Muscle of back (tissue), 13 donors: ENCODE measurements around the gene NKD2. TPM values are rescaled to one million over a fixed set of nuclear protein-coding genes. Genes with fewer than 3 reads are reported as not detected.
A peak's percentile ranks its signal among the peaks of the same experiment; 100 is the strongest.
"Not testable (repeated sequence)": the region's sequence is repeated elsewhere in the genome, so short reads cannot be mapped to it uniquely, and the experiment has no call there.

ENCODE experiments used
- DNase-seq, 3 donors: peaks; one replicate each; pipeline versions ENCODE4 v3.0.0 to v3.0.0-alpha.2; 2013
- long read RNA-seq, 9 donors: transcript quantifications; one replicate each; lab custom pipeline, GENCODE V29; 2026
- polyA plus RNA-seq, 10 donors: library from polyadenylated mRNA; unstranded; fragments of 120-200 nt; gene quantifications; one replicate each; pipeline ENCODE4 v1.2.1, GENCODE V29; 2013; ENCODE audit not compliant: insufficient read length in 10 of 10

The NKD2 gene
- 10 to 100 TPM in 1 of 10 donors, 1 to 10 TPM in 9; 1.6 to 19.5 (median 2.4) TPM for polyA plus RNA-seq
- long read RNA-seq, donor 1, partial matches to known transcripts: 0 of 2 reads
- long read RNA-seq, donor 1, other reads (novel, unspliced or antisense): 0 of 2 reads
- long read RNA-seq, donor 2: 0 reads
- long read RNA-seq, donor 3: 0 reads
- long read RNA-seq, donor 4: 0 reads
- long read RNA-seq, donor 5, partial matches to known transcripts: 0 of 2 reads
- long read RNA-seq, donor 5, other reads (novel, unspliced or antisense): 0 of 2 reads
- long read RNA-seq, donor 6: 0 reads
- long read RNA-seq, donor 7: 0 reads
- long read RNA-seq, donor 8, partial matches to known transcripts: 5 of 7 reads
- long read RNA-seq, donor 8, other reads (novel, unspliced or antisense): 0 of 7 reads
- long read RNA-seq, donor 9: 0 reads

GRCh38 chr5:1008451-1009358, at the start of gene NKD2:
NKD2 (plus strand) TSS chr5:1008802; CDS start chr5:1009058, 256 bp downstream.
- DNase-seq: peak in 1 of 3 donors; percentile 74

- DNase-seq: no peak
These were observed 48.7 kb upstream of the NKD2 start for GRCh38 chr5:959581-960531.

GRCh38 chr5:960551-960950, 48.1 kb upstream of the NKD2 start:
- no peak for DNase-seq

- no peak for DNase-seq
These were observed 47.4 kb upstream of the NKD2 start for GRCh38 chr5:961002-961710.

GRCh38 chr5:961711-962240, 46.8 kb upstream of the NKD2 start:
- DNase-seq: no peak

GRCh38 chr5:962386-962785, 46.2 kb upstream of the NKD2 start:
- no peak for DNase-seq

- DNase-seq: no peak
These were observed 45.8 kb upstream of the NKD2 start for GRCh38 chr5:962801-963200.

- DNase-seq: no peak
These were observed 45.3 kb upstream of the NKD2 start for GRCh38 chr5:963310-963672.

- DNase-seq: peak; percentile 62 to 89 (median 73)
These were observed 44.7 kb upstream of the NKD2 start for GRCh38 chr5:963673-964531.

GRCh38 chr5:964821-965220, 43.8 kb upstream of the NKD2 start:
- no peak for DNase-seq

GRCh38 chr5:965604-966344, 42.8 kb upstream of the NKD2 start:
- DNase-seq: no peak

GRCh38 chr5:966345-966710, 42.3 kb upstream of the NKD2 start:
- DNase-seq: no peak

GRCh38 chr5:966941-967340, 41.7 kb upstream of the NKD2 start:
- no peak for DNase-seq

GRCh38 chr5:968881-969280, 39.7 kb upstream of the NKD2 start:
- DNase-seq: peak in 1 of 3 donors; percentile 48

GRCh38 chr5:969408-969839, 39.2 kb upstream of the NKD2 start:
- DNase-seq: peak in 1 of 3 donors; percentile 56

GRCh38 chr5:972575-972974, 36.0 kb upstream of the NKD2 start:
- DNase-seq: not testable (repeated sequence)

- no peak for DNase-seq
These were observed 31.5 kb upstream of the NKD2 start for GRCh38 chr5:976849-977751.

- peak in 1 of 3 donors; percentile 60 for DNase-seq
These were observed 30.5 kb upstream of the NKD2 start for GRCh38 chr5:978054-978453.
